Skeletal muscle cell (primary cell): Measurements from ENCODE around the gene SIRPG.
"Not testable (repeated sequence)": the region's sequence is repeated elsewhere in the genome, so short reads cannot be mapped to it uniquely, and the experiment has no call there.

Experiments used
- DNase-seq: peaks from one replicate; pipeline ENCODE4 v3.0.0-alpha.2; 2010; ENCODE audit warnings: low read depth
- H3K4me3 ChIP-seq: 2 replicates; pipeline ENCODE4 v1.5.1; 2011; ENCODE audit warnings: low read depth, mild to moderate bottlenecking, control low read depth, low read length, moderate library complexity

SIRPG gene

DNA sequence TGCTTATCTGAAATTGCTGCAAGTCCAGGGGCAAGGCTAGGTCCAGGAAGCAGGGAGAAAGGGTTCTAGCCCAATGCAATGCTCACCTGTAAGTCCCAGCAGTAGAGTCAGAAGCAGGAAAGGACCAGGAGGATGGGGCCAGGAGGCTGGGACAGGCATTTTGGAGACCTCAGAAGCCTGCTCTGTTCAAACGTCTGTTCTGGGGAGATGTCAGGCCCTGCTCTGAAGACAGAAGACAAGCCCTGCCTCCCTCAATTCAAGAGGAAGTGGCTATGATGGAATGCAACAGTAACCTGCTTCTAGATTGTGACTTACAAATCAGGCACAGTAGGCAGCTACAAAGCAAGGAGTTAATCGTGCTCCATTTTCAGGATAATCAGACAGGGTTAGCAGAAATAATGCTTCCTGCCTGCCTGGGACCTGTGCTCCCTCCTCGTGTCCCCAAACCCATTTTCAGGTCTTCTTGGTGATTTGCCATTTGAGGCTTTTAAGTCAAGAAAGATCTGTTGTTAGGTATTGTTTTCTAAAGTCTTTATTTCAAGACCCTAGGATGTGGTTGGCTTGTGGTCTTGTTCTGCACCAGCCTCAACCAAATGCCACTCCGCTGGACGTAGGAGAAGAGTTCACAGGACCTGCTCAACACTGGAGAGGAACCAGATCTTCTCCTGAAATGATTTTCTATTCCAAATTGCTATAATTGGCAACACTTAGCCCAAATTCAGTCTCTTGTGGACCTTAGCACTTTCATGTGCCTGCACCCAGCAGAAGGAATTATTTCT is at the start of gene SIRPG:
TSS of gene SIRPG (minus strand) at position 224 of the 779 bp plus-strand sequence. CDS start at position 159, 65 bp downstream.
- no peak for DNase-seq
- no peak within 1 kb of the TSS for H3K4me3 ChIP-seq

DNA sequence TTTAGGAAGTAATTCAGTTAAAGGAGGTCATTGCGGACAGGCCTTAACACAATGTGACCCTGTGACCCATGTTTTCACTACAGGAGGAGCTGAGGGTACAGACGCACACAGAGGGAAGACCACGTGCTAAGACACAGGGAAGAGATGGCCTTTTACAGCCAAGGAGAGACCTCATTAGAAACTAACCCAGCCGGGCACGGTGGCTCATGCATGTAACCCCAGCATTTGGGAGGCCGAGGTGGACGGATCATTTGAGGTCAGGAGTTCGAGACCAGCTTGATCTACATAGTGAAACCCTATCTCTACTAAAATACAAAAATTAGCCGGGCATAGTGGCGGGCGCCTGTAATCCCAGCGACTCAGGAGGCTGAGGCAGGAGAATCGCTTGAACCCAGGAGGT is 49.3 kb upstream of the SIRPG start:
- not testable (repeated sequence) for H3K4me3 ChIP-seq, DNase-seq

- no peak for DNase-seq
- H3K4me3 ChIP-seq: no peak overlapping the region
Measured at GRCh38 chr20:1706079-1706478, 48.5 kb upstream of the SIRPG start.

- no peak for DNase-seq
- H3K4me3 ChIP-seq: no peak overlapping the region
Measured at GRCh38 chr20:1702855-1703254, 45.3 kb upstream of the SIRPG start.

- no peak for DNase-seq
- H3K4me3 ChIP-seq: no peak overlapping the region
Measured at GRCh38 chr20:1702328-1702727, 44.7 kb upstream of the SIRPG start.

GRCh38 chr20:1700990-1701389 is 43.4 kb upstream of the SIRPG start:
- H3K4me3 ChIP-seq: no peak overlapping the region
- DNase-seq: no peak

DNA sequence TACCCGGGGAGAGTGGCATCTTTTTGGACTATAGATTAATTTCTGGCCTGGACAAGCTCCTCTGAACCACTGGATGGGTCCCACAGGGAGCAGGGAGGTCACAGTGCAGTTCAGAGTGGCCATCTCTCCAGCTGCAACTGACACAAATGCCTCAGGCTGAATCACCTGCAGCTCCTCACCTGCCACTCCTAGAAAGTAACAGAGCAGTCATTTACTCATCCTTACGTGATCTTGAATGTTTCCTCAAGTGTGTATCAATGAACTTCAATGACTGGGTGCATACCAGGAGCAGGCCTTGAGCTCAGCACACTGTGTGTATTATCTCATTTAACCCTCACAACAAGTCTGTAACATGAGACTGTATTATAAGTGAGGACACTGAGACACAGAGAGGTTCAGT is 40.0 kb upstream of the SIRPG start:
- H3K4me3 ChIP-seq: no peak overlapping the region

DNA sequence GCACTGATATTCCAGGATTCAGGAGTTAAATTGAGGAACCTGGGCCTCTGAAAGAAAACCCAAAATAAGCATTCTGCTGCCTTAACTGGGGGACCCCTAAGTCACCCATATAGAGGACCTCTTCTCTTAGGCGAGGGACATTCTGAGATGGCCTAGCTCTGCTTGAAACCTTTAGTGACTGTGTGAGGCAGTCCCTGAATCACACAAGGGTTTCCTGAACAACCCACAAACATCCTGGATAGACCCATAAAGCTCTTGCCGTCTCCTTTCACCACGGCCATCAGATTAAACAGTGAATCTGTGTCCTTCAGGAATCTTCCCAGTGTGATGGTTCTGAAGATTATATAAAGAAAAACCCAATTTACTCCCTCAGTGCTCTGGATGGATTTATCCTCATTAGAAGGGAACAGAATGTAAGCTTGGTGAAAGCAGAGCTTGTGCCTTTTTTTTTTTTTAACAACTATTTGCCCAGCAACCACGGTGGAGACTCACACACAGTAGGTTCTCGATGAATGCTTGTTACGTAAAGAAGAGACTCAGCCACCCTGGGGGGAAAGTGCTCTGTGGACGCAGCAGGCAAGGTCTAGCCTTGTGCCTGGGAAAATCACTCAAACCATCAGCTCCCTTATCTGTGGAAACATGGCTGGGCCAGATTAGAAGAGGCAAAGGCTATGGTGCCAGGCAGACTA is 39.1 kb upstream of the SIRPG start:
- H3K4me3 ChIP-seq: no peak overlapping the region
- no peak for DNase-seq

More for the DNA sequence above, 40.0 kb upstream of the SIRPG start:
- no peak for DNase-seq

- H3K4me3 ChIP-seq: no peak overlapping the region
- DNase-seq: no peak
Measured at GRCh38 chr20:1694672-1695071, 37.1 kb upstream of the SIRPG start.

DNA sequence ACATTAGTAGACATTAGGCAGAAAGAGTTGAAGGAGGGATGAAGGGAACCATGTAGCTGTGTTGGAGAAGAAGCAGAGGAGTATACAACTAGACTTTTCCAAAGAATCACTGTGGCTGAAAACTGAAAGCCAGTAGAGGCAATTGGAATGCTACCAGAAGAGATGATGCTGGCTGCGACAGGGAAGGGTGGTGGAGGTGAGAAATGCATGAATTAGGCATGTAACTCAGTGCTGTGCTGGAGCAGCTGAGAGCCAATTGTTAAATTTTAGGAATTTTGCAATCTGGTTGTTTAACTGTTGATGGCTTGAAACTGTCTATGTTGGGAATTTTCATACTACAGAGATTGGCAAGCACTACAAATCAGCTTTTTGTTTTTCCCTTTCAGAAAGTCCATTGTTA is 35.8 kb upstream of the SIRPG start:
- H3K4me3 ChIP-seq: no peak overlapping the region
- no peak for DNase-seq

DNA sequence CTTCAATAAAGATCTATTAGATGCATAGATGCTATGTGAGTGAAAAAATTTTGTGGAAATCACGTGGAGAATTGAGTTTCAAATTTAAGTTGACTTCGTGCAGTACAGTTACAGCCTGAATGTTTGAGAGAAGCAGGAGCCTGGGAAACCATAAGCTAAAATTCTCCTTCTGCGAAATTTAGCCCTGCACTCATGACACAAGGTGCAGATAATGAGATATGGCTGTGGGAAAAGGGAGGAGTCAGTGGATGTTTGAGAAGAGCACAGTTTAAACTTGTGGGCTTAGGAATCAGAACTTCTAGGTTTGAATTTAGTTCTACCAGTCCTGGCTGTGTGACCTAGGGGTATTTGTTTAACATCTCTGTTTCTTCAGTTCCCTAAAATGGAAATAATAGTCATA is 32.1 kb upstream of the SIRPG start:
- DNase-seq: no peak
- no peak overlapping the region for H3K4me3 ChIP-seq

DNA sequence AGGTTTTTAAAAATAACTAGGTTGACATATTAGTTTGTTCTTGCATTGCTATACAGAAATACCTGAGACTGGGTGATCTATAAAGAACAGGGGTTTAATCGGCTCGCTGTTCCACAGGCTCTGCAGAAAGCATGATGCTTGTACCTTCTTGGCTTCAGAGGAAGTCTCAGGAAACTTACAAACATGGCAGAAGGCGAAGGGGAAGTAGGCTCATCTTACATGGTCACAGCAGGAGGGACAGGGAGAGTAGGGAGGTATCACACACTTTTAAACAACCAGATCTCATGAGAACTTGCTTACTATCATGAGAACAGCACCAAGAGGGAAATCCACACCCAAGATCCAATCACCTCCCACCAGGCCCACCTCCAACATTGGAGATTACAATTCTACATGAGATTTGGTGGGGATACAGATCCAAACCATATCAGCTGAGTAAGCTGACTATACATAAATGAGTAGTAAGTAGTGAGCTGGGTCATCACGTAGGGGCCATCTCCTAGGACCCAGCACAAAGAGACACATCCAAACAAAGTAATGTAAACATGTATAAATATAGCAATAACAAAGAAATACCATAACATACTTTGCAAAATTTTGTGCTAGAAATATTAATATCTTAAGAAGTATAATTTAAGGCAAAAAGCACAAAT is 31.4 kb upstream of the SIRPG start:
- DNase-seq: no peak
- H3K4me3 ChIP-seq: no peak overlapping the region

DNA sequence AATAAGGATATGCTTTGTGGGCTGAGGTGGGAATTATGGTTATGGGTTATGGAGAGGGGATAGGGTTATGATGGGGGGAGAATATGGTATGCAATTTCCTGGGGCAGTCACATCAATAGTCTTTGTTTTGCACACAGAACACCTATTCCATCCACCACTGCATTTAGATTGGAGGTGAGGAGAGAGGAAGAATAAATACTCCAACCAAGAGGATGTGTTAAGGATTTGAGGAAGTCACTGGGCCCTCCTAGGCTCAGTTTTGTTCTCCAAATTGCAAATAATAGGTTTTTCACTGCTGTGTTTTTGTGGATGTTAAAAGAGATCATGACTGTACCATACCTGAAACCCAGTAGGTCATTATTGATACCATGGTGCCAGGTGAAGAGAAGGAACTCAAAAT is 29.5 kb upstream of the SIRPG start:
- H3K4me3 ChIP-seq: no peak overlapping the region
- DNase-seq: no peak

DNA sequence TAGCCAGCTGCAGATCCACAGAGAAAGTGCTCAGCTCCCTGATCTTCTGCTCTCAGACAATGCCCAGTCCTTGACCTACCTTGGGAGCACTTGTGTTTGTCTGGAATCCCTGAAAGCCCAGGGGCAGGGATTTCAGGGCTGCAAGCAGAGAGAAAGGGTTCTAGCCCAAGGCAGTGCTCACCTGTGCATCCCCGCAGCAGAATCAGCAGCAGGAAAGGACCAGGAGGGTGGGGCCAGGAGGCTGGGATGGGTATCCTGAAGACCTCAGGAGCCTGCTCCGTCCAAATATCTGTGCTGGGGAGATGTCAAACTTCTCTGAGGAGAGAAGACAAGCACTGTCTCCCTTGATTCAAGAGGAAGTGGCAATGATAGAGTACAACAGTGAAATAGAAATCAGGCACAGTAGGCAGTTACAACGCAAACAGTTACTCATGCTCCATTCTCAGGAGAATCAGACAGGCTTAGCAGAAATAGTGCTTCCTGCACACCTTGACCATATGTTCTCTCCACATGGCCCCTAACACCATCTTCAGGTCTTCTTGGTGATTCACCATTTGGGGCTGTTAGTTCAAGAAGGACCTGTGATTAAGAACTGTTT is 28.7 kb upstream of the SIRPG start:
- no peak for DNase-seq
- no peak overlapping the region for H3K4me3 ChIP-seq

DNA sequence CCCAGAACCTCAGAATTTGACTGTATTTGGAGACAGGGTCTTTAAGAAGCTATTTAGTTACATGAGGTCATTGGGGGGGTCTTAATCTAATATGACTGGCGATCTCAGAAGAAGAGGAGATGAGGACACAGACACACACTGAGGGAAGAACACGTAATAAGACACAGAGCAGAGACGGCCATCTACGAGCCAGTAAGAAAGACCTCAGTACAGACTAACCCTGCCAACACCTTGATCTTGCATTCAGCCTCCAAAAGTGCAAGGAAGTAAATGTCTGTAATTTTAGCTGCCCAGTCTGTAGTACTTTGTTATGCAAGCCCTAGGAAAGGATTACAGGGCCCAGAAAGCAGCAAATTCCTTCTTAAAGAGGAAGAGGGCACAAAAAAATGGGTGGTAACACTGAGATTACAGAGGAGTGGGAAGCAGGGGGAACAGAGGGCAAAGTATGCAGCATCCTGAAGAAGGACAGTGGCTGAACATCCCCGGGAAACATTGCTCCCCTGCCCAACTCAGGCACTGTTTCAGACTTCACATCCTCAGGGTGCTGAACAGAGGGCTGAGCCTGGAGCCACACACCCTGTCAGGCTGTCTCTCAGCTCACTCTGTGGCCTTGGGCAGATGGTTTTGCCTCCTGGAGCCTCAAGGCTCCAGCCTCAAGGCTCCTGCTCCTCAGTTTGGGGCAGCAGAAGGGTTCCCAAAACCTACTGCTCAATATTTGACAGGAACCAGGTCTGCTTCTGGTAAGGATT is 27.9 kb upstream of the SIRPG start:
- no peak for DNase-seq
- no peak overlapping the region for H3K4me3 ChIP-seq

GRCh38 chr20:1684872-1685271 is 27.3 kb upstream of the SIRPG start:
- DNase-seq: no peak
- H3K4me3 ChIP-seq: no peak overlapping the region

DNA sequence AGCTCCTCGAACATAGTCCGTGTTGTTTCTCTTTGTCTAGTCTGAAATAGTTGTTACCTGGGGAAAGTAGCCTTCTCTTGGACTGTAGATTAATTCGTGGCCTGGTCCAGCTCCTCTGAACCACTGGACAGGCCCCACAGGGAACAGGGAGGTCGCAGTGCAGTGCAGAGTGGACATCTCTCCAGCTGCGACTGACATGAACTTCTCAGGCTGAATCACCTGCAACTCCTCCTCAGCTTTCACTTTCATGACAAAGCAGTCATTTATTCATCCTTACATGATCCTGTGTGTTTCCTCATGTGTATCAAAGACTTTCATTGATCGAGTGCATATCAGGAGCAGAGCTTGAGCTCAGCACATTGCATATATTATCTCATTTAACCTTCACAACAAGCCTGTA is 19.1 kb upstream of the SIRPG start:
- DNase-seq: no peak
- H3K4me3 ChIP-seq: no peak overlapping the region

- DNase-seq: no peak
- H3K4me3 ChIP-seq: no peak overlapping the region
Measured at GRCh38 chr20:1674990-1675780, 17.6 kb upstream of the SIRPG start.

- no peak overlapping the region for H3K4me3 ChIP-seq
- no peak for DNase-seq
Measured at GRCh38 chr20:1674361-1674760, 16.8 kb upstream of the SIRPG start.
